NCI-H2107 treated with DMSO at 0.1 percent for 48 hours (cell line): ENCODE data around the gene FOXC2.

Experiments used
- DNase-seq: peaks from one replicate; lab custom pipeline; 2025; ENCODE audit not compliant: unreplicated experiment; lab: John Stamatoyannopoulos, UW

The FOXC2 gene

GRCh38 chr16:86572606-86573005, 6.0 kb downstream of the FOXC2 start:
- no peak for DNase-seq

DNA sequence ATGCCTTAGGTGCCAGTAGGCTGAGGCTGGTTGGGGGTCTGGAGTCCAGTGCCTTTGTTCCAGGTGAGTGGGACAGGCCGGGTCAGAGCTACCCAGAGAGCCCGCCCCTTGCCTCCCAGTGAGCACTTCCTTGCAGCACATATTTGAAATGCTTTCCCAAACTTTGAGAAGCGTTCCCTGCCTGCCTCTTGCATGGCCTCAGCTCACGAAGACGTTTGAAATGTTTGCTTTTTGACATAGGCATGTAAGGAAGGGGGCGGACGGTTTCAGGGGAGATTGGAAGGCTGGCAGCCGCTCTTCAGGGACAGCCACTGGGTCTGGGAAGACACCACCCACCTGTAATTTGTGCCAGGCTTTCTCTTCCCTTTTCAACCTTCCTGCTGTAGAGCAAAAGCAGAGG, 6.6 kb downstream of the FOXC2 start:
- no peak for DNase-seq

GRCh38 chr16:86573646-86574508, 7.2 kb downstream of the FOXC2 start:
- DNase-seq: no peak

DNA sequence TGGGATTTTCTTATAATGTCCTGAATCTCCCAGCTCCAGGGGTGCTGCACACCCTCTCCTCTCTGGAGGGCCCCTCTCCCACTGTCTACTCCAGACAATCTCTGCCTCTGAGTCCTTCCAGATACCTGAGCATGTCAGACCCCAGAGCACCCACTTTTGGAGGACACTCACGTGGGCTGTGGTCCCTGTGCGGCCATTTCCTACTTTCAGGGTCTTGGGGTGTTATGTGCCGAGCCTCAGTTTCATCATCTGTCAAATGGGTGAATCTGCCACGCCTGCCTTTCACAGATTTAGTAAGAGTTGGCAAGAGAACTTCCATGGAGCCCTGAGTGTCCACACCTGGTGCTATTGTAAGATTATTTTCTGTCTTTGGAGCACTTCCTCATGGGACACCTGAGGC, 8.0 kb downstream of the FOXC2 start:
- no peak for DNase-seq

- DNase-seq: no peak
Measured at GRCh38 chr16:86575095-86575685, 8.6 kb downstream of the FOXC2 start.

DNA sequence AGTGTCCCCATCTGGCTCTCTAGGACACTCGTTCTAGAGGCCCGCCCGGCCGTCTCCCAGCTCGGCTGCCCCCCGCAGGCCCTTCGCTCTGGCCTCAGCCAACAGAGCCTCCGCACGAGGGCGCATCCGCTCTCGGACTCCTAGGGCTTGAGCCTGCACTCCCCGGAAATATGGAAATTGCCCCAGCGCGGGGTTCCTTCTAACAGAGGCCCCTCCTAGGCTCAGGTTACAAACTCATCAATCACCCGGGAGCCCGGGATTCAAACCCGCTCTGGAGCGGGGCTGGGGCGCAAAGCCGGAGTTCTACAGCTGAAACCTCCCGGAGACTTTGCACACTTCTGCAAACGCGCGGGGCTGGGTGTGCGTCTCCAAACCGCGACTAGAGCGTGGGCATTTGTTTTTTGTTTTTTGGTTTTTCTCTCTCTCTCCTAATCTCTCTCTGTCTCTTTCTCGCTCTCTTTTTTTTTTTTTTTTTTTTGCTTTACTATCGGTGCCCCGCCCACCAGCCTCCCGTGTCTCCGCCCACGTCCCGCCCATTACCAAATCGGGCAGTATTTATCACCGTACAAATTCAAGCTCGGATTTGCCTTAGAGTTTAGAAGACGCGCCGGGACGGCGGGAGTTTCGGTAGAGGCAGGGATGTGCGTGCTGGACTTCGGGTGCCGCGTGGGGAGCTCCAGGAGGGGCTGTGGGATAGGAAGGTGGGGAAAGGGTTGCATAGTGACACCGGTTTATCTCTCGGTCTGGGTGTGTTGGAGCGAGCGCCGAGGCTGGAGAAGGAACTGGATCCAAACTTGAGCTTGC, 9.3 kb downstream of the FOXC2 start:
- peak; percentile 23 for DNase-seq

DNA sequence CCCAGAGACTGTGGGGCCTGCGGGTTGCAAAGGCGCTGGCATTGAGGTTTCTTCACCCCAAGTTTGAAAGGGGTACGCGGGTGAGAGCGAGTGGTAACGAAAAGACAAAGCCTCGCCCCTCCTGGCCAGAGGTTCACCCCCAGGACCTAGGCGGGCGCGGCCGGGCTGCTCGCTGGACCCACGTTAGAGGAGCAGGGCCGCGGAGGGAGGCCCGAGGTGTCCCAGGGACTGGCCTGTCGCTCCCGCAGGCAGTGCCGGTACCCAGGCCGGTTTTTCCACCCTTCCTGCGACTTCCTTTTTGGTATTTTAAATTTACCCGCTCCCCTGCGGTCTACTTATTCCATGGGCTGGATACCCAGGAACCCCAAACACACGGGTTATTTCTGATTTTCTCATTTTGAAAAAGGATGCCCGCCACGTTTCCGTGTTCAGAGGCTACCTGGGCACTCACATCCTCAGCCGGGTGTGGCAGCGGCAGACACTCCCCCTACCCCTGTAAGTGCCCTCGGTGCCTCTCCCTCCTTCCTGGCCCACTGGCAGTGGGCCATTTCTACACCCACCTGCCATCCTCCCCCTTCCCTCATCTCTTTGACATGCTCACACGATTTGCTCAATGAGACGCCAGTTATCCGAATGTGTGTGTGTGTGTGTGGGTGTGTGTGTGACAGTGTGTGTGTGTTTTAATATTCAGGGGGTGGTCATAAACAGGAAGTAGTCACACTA, 10.1 kb downstream of the FOXC2 start:
- no peak for DNase-seq

GRCh38 chr16:86577314-86577971, 10.8 kb downstream of the FOXC2 start:
- DNase-seq: no peak

DNA sequence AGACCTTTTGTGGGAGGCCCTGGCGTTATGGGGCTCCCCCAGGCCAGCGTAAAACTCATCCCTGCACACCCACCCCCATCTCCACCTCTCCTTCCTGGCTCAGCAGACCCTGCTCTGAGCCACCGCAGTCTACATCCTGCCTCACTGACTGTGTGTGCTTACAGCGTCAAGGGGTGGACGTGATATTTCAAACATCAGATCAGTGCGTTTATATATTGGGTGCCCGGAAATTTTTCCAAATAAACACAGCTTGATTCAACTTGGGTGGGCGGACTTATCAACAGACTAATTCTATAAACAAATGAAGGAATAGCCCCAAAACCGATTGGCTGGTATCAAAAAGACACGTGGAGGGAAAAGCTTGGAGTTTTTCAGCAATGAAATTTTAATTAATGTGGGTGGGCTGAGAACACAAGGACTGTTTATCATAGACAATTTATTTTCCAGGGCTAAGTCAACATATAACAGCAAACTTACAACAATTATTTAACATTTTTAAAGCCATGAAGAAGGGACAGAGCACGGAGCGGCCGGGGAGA, 11.5 kb downstream of the FOXC2 start, which contains the start of gene FOXL1:
FOXL1 (plus strand) TSS at position 489 of the 539 bp plus-strand sequence. CDS start 175 bp downstream, outside the sequence.
- DNase-seq: no peak

DNA sequence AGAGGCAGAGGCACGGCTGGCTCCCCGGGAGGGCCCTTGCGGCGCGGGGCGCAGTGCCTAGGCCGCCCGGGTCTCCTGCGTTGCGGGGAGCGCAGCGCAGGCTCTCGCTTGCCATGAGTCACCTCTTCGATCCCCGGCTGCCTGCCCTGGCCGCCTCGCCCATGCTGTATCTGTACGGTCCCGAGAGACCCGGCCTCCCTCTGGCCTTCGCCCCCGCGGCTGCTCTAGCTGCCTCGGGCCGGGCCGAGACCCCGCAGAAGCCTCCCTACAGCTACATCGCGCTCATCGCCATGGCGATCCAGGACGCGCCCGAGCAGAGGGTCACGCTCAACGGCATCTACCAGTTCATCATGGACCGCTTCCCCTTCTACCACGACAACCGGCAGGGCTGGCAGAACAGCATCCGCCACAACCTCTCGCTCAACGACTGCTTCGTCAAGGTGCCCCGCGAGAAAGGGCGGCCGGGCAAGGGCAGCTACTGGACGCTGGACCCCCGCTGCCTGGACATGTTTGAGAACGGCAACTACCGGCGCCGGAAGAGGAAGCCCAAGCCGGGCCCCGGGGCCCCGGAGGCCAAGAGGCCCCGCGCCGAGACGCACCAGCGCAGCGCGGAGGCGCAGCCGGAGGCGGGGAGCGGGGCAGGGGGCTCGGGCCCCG, 12.1 kb downstream of the FOXC2 start:
- DNase-seq: no peak

GRCh38 chr16:86579268-86580062, 12.8 kb downstream of the FOXC2 start:
- no peak for DNase-seq

DNA sequence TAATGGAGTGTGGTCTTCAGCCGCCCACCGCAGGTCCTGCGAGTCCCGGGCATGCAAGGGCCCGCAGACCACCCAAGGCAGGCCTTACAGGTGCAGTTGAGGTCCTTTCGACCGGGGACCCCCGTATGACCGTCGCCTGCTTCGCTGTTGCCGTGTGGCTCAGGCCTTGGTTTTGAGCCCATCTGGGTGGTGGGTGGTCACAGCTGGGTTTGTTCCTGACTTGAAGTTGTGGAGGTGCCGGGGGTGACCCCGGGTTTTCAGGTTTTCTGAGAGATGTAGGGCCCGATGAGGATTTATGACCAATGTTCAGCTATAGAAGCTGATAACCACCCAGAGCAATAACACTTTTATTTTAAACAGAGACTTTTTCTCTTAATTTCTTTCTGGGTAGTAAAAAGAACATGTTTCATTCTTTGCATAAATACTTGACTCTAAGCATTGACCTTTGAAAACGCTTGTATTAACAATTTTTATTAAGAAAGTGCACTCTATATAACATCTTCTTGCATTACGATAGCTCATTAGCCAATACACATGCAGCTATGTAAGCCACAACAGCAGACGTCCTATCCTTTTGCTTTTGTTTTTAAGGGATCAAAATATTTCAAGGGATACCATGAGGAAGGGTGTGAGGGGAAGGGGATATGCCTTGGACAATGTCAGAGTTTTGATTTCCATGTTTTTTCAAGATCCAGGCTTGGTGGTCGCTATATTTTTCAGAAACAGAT, 13.6 kb downstream of the FOXC2 start:
- no peak for DNase-seq

- no peak for DNase-seq
Measured at GRCh38 chr16:86580791-86581170, 14.2 kb downstream of the FOXC2 start.

GRCh38 chr16:86581458-86581857, 14.8 kb downstream of the FOXC2 start:
- DNase-seq: no peak

GRCh38 chr16:86584071-86584685, 17.5 kb downstream of the FOXC2 start:
- no peak for DNase-seq

DNA sequence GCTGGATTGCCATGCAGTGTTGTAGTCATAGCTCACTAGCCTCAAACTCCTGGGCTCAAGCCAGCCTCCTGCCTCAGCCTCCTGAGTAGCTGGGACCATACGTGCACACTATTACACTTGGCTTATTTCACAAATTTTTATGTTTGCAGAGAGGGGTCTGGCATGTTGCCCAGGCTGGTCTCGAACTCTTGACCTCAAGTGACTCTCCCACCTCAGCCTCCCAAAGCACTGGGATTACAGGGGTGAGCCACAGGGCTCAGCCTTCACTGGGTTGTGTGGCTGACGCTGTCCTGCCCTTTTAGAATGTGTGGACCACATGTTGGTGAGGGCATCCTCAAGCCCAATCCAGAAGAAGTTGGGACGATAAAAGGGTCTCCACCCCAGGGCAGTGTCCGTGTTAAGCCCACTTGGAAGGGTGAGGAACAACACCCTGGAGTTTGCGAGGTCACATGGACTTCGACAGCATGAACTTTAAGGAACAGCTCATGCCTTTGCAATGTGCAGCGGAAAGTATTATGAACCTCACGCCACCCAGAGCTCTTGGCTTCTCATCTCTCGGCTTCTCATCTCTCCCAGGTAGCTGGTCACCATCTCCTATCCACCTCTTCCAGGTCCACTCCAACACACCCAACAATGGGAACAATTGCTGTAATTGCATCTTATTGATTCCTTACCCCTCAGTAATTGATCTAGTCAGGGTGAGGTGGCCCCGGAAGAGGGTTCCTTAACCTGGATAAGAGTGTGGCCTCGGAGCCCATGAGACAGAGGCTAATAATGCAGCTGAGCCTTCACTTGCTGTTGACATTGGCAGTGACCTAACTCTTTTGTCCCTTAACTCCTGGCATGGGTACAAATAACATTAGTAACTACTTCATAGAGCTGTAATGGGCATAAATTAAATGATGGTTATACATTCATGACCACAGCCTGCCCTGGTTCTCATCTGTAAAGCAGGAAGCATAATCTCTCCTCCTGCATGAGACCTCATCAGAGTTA, 18.4 kb downstream of the FOXC2 start:
- no peak for DNase-seq
